PFSK-1 (cell line): Measurements from ENCODE around the gene CIAO3.

Experiments
- FOXP2 ChIP-seq: optimal IDR thresholded peaks from 2 replicates; pipeline ENCODE3; 2011; ENCODE audit warnings: borderline replicate concordance, control low read depth, inconsistent platforms; ENCODE audit not compliant: insufficient read depth; ENCODE audit errors: extremely low read length, extremely low read depth
- POLR2AphosphoS5 ChIP-seq: IDR thresholded peaks from 2 replicates; pipeline ENCODE4 v1.6.1; 2012; ENCODE audit warnings: low read depth, mild to moderate bottlenecking, control low read depth, low read length, moderate library complexity
- REST ChIP-seq, 2 experiments: IDR thresholded peaks; 2 replicates each; pipeline versions ENCODE4 v1.6.1 to v1.8.0; 2011 to 2012; ENCODE audit warnings: low read depth in 2 of 2, low read length in 2 of 2, control low read depth in 1 of 2, inconsistent platforms in 1 of 2, mild to moderate bottlenecking in 1 of 2, moderate library complexity in 1 of 2; ENCODE audit not compliant: insufficient read depth in 1 of 2
- SIN3A ChIP-seq: IDR thresholded peaks from 2 replicates; pipeline ENCODE4 v1.6.1; 2012; ENCODE audit warnings: mild to moderate bottlenecking, low read length, moderate library complexity, borderline replicate concordance; ENCODE audit not compliant: insufficient read depth

- TF ChIP-seq SIN3A = no peak
- no peak for TF ChIP-seq POLR2AphosphoS5
- TF ChIP-seq REST (IDR thresholded peaks at IDR 0.05; ENCODE audit: insufficient read depth in 1 of 2, low read depth in 2 of 2, low read length in 2 of 2) = no peak
- no peak for TF ChIP-seq FOXP2
Measured at GRCh38 chr16:740459-740763, 386 bp downstream of the CIAO3 start.
